Stomach (tissue), 4 donors: ENCODE data around the gene LRRC51.
A peak's percentile ranks its signal among the peaks of the same experiment; 100 is the strongest.

Source experiments
- CTCF ChIP-seq, 7 experiments: fragments of 450-650 bp in 4 of 7; fragments of 200-600 bp in 3 of 7; sonication (generic) in 3 of 7; IDR thresholded peaks; one replicate each; pipeline ENCODE4 v1.5.1; 2016 to 2019; ENCODE audit warnings: antibody characterized with exemption in 7 of 7, control low read depth in 2 of 7, mild to moderate bottlenecking in 1 of 7
- EP300 ChIP-seq: sonication (generic); formaldehyde crosslinking; IDR thresholded peaks from one replicate; pipeline ENCODE4 v1.6.1; 2017; ENCODE audit warnings: antibody characterized with exemption
- POLR2AphosphoS5 ChIP-seq, 3 donors: sonication (generic); formaldehyde crosslinking; IDR thresholded peaks; one replicate each; pipeline ENCODE4 v1.6.1; 2016; ENCODE audit warnings: antibody characterized with exemption in 3 of 3

- TF ChIP-seq CTCF (IDR thresholded peaks at IDR 0.05) (peak in 1 of 7 experiments; percentile 3), EP300 (no peak), POLR2AphosphoS5 (IDR thresholded peaks at IDR 0.05) (peak; percentile 80 to 95 (median 92))
Measured at GRCh38 chr11:72040491-72041363, 39.9 kb upstream of the LRRC51 start.
